ENCODE results near the gene CRKL. TPM values are rescaled to one million over a fixed set of nuclear protein-coding genes. Genes with fewer than 3 reads are reported as not detected.

Gene CRKL
- polyA plus RNA-seq, 3 donors = 26.0 to 37.5 (median 29.4) TPM

DNA sequence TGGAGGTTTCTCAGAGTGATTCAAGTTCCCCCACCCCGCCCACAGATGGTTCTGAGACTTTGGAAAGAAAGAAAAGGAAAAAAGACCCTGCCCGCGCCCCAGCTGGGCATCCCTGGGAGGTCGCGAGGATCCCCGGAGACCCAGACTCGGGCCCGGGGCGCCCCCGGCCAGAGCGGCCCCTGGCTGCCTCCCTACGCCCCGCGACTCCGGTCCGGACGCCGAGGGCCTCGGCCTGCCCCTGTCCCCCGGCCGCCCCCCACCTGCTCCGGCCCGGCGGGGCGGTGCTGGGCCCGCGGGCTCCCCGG, 47.5 kb downstream of the CRKL start:
- Histone ChIP-seq H3K79me2 (ENCODE audit: insufficient read depth, low read length) (peaks cover 5% of the 10 kb centered on the region), H3K9ac (ENCODE audit: insufficient read depth, low read length, poor library complexity, severe bottlenecking) (no peak overlapping the region)

DNA sequence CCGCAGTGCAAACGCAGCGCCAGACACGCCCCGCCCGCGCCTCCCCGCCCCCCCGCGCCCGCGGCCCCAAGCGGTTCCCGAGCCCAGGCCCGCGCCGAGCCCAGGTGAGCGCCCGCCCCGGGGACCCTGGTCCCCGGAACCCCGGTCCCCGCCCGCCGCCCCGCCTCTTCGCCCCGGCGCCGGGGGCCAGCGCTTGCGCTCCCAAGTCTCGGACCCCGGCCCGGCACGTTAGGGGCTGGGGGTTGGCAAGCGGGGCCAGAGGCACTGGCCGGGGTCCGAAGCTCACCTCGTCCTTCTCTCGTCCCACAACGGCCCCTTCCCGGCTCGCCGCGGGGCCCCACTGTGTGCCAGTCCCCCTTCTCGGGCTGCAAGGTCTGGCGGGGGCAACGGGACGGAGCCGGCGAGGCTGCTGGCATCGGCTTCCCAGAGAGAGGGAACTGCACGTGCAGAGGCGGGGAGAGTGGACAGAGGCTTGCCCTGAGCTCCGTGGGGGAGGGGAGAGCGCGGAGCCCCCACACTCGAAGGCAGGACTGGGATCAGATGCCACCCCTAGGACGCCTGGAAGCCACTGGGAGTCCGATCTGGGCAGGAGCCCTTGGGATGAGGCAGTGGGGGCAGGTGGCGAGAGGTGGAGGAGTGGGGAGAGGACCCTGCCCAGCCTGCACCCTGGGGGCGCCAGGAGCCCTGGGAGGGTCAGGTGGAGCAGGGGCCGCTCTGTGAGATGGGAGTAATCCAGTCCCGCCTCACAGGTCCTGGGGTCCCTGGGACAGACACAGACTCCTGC, 48.1 kb downstream of the CRKL start:
- H3K27me3 ChIP-seq (ENCODE audit: control insufficient read depth in 2 of 2, insufficient read depth in 2 of 2, low read length in 2 of 2) = peaks cover 3 to 16% of the 10 kb centered on the region in 2 donors
- peaks cover 0 to 1% of the 10 kb centered on the region in 2 donors for H3K36me3 ChIP-seq (replicated peaks in 1 of 2; ENCODE audit: control insufficient read depth in 1 of 2, insufficient read depth in 2 of 2, low read length in 2 of 2)
- 12% methylated on average over 63 of the region's 65 CpGs for WGBS (ENCODE audit: insufficient coverage)
- peak overlapping the region; percentile 71 to 80 for H3K4me3 Mint-ChIP-seq
- peak overlapping the region; percentile 16 to 69 (median 24) for H3K4me3 ChIP-seq (replicated peaks in 1 of 3; ENCODE audit: low read depth in 2 of 3, low read length in 3 of 3)
- peak overlapping the region; percentile 43 for H3K9ac ChIP-seq (ENCODE audit: insufficient read depth, low read length, poor library complexity, severe bottlenecking)
- H3K4me1 ChIP-seq (ENCODE audit: control insufficient read depth in 1 of 2, insufficient read depth in 2 of 2, low read length in 2 of 2) = peaks cover 57 to 68% of the 10 kb centered on the region in 2 donors
- no peak overlapping the region for H3K27ac ChIP-seq (ENCODE audit: low read depth in 1 of 2, low read length in 2 of 2)
- peaks cover under 1% of the 10 kb centered on the region for H3K79me2 ChIP-seq (ENCODE audit: insufficient read depth, low read length)
- no peak overlapping the region for H3K27ac Mint-ChIP-seq
- TF ChIP-seq, protein P1, sequence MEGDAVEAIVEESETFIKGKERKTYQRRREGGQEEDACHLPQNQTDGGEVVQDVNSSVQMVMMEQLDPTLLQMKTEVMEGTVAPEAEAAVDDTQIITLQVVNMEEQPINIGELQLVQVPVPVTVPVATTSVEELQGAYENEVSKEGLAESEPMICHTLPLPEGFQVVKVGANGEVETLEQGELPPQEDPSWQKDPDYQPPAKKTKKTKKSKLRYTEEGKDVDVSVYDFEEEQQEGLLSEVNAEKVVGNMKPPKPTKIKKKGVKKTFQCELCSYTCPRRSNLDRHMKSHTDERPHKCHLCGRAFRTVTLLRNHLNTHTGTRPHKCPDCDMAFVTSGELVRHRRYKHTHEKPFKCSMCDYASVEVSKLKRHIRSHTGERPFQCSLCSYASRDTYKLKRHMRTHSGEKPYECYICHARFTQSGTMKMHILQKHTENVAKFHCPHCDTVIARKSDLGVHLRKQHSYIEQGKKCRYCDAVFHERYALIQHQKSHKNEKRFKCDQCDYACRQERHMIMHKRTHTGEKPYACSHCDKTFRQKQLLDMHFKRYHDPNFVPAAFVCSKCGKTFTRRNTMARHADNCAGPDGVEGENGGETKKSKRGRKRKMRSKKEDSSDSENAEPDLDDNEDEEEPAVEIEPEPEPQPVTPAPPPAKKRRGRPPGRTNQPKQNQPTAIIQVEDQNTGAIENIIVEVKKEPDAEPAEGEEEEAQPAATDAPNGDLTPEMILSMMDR (IDR thresholded peaks at IDR 0.05) = no peak
- H3K4me1 Mint-ChIP-seq = peaks cover 59% of the 10 kb centered on the region
- no peaks in the 10 kb centered on the region for H4K20me1 ChIP-seq (ENCODE audit: insufficient read depth, low read length)
- H3K36me3 Mint-ChIP-seq = peaks cover 16% of the 10 kb centered on the region in 2 donors
- peak overlapping the region; percentile 71 for H2AFZ ChIP-seq (ENCODE audit: insufficient read depth, low read depth, low read length, poor library complexity, severe bottlenecking)
- H3K9me3 Mint-ChIP-seq = peaks cover 0 to 9% (median 0%) of the 10 kb centered on the region in 7 donors
- peaks cover 18 to 29% (median 26%) of the 10 kb centered on the region in 3 donors for H3K27me3 Mint-ChIP-seq (ENCODE audit: low read depth in 3 of 3)
- intact Hi-C loops (cut with micrococcal nuclease) = loop anchor here in 1 of 2 donors (10.0 kb wide), 1 partner anchor 60 kb away; no protein-coding TSS in a partner anchor
- H3K9me3 ChIP-seq (replicated peaks in 1 of 2; ENCODE audit: control insufficient read depth in 1 of 2, insufficient read depth in 1 of 2, low read length in 2 of 2) = no peaks in the 10 kb centered on the region
- DNase-seq = no peak
- peak overlapping the region; percentile 80 for H3K4me2 ChIP-seq (replicated peaks; ENCODE audit: extremely low read depth, low read length, poor library complexity, severe bottlenecking)

More for the DNA sequence above, 47.5 kb downstream of the CRKL start:
- peaks cover 21% of the 10 kb centered on the region in 2 donors for H3K36me3 Mint-ChIP-seq
- Histone ChIP-seq H3K9me3 (replicated peaks in 1 of 2; ENCODE audit: control insufficient read depth in 1 of 2, insufficient read depth in 1 of 2, low read length in 2 of 2) (no peaks in the 10 kb centered on the region), H3K27me3 (ENCODE audit: control insufficient read depth in 2 of 2, insufficient read depth in 2 of 2, low read length in 2 of 2) (peaks cover 3 to 16% of the 10 kb centered on the region in 2 donors), H2AFZ (ENCODE audit: insufficient read depth, low read depth, low read length, poor library complexity, severe bottlenecking) (no peak overlapping the region), H3K4me1 (ENCODE audit: control insufficient read depth in 1 of 2, insufficient read depth in 2 of 2, low read length in 2 of 2) (peaks cover 57 to 68% of the 10 kb centered on the region in 2 donors), H3K27ac (ENCODE audit: low read depth in 1 of 2, low read length in 2 of 2) (no peak overlapping the region), H4K20me1 (ENCODE audit: insufficient read depth, low read length) (no peaks in the 10 kb centered on the region), H3K4me2 (replicated peaks; ENCODE audit: extremely low read depth, low read length, poor library complexity, severe bottlenecking) (peak overlapping the region; percentile 80), H3K36me3 (replicated peaks in 1 of 2; ENCODE audit: control insufficient read depth in 1 of 2, insufficient read depth in 2 of 2, low read length in 2 of 2) (peaks cover 0 to 7% of the 10 kb centered on the region in 2 donors), H3K4me3 (replicated peaks in 1 of 3; ENCODE audit: low read depth in 2 of 3, low read length in 3 of 3) (peak overlapping the region in 2 of 3 experiments; percentile 29 to 61)
- peak overlapping the region; percentile 77 to 87 for H3K4me3 Mint-ChIP-seq
- intact Hi-C loops (cut with micrococcal nuclease) = loop anchor here (5.0 to 10.0 kb wide), 2 partner anchors 48 to 60 kb away; no protein-coding TSS in a partner anchor
- TF ChIP-seq, protein P1 (IDR thresholded peaks at IDR 0.05) = no peak
- peaks cover 0 to 9% (median 0%) of the 10 kb centered on the region in 7 donors for H3K9me3 Mint-ChIP-seq
- peaks cover 56% of the 10 kb centered on the region for H3K4me1 Mint-ChIP-seq
- peak overlapping the region in 2 of 7 donors; percentile 43 to 47 for H3K27ac Mint-ChIP-seq
- peaks cover 18 to 29% (median 26%) of the 10 kb centered on the region in 3 donors for H3K27me3 Mint-ChIP-seq (ENCODE audit: low read depth in 3 of 3)
- no peak for DNase-seq
- 3% methylated on average over 20 of the region's 28 CpGs for WGBS (ENCODE audit: insufficient coverage)

Measured in CD14-positive monocyte (primary cell).